Cardiac septum (tissue), 1 donor: ENCODE measurements around the gene RPL23. TPM values are rescaled to one million over a fixed set of nuclear protein-coding genes. Genes with fewer than 3 reads are reported as not detected.
A peak's percentile ranks its signal among the peaks of the same experiment; 100 is the strongest.

Source experiments
- DNase-seq: peaks from one replicate; pipeline ENCODE4 v3.0.0-alpha.2; 2020; ENCODE audit warnings: low spot score
- intact Hi-C: fragments of 100-400 bp; cut with DNase I; formaldehyde crosslinking; loops from one replicate; pipeline ENCODE4 v1.14.0; 2022
- long read RNA-seq: library from polyadenylated mRNA; unstranded; transcript quantifications from one replicate; pipeline ENCODE4 v2.0.0, GENCODE V29; 2021
- total RNA-seq: library from RNA; stranded (reverse); fragmentation: NEBNext Ultra II Directional; extraction: Animal tissue kit (Norgen Biotek cat#: 25700); gene quantifications from one replicate; pipeline ENCODE4 v1.2.1, GENCODE V29; 2021
- donor health status: DM: no; HTN: no; CAD: no.

The RPL23 gene
- total RNA-seq = 564 TPM
- long read RNA-seq, transcript RPL23-206 (5 exons, 2,821 nt) = major isoform, 30 of 71 reads
- long read RNA-seq, partial matches to known transcripts = 39 of 71 reads
- long read RNA-seq, other reads (novel, unspliced or antisense) = 1 of 71 reads

GRCh38 chr17:38853292-38854219 is at the start of gene RPL23:
TSS of gene RPL23 (minus strand) at chr17:38853721. CDS start at chr17:38853710, 11 bp downstream.
- DNase-seq = peak; percentile 96
- intact Hi-C loops = loop anchor here (1.0 kb wide), 1 partner anchor 28 kb away; the partner anchor contains the start of gene CWC25

GRCh38 chr17:38900978-38901656 is 47.6 kb upstream of the RPL23 start:
- intact Hi-C loops = no loop called here
- DNase-seq = no peak

GRCh38 chr17:38899421-38899820 is 45.9 kb upstream of the RPL23 start:
- no peak for DNase-seq
- intact Hi-C loops = no loop called here

- no peak for DNase-seq
- intact Hi-C loops = no loop called here
Observed at GRCh38 chr17:38898812-38899348, 45.4 kb upstream of the RPL23 start.

GRCh38 chr17:38898291-38898679 is 44.8 kb upstream of the RPL23 start:
- no peak for DNase-seq
- intact Hi-C loops = no loop called here

- intact Hi-C loops = no loop called here
Observed at GRCh38 chr17:38897671-38898290, 44.3 kb upstream of the RPL23 start.

GRCh38 chr17:38897176-38897575 is 43.7 kb upstream of the RPL23 start:
- intact Hi-C loops = no loop called here
- no peak for DNase-seq

More at GRCh38 chr17:38897671-38898290, 44.3 kb upstream of the RPL23 start:
- DNase-seq = no peak

GRCh38 chr17:38896346-38896954 is 42.9 kb upstream of the RPL23 start:
- intact Hi-C loops = no loop called here
- no peak for DNase-seq

- intact Hi-C loops = no loop called here
- DNase-seq = no peak
Observed at GRCh38 chr17:38894276-38894675, 40.8 kb upstream of the RPL23 start.

GRCh38 chr17:38893607-38894006 is 40.1 kb upstream of the RPL23 start:
- DNase-seq = peak; percentile 84
- intact Hi-C loops = no loop called here

- intact Hi-C loops = no loop called here
- DNase-seq = no peak
Observed at GRCh38 chr17:38893113-38893512, 39.6 kb upstream of the RPL23 start.

GRCh38 chr17:38892620-38893019 is 39.1 kb upstream of the RPL23 start:
- DNase-seq = no peak

GRCh38 chr17:38892083-38892482 is 38.6 kb upstream of the RPL23 start:
- intact Hi-C loops = no loop called here
- no peak for DNase-seq

More at GRCh38 chr17:38892620-38893019, 39.1 kb upstream of the RPL23 start:
- intact Hi-C loops = no loop called here

- DNase-seq = no peak
- intact Hi-C loops = no loop called here
Observed at GRCh38 chr17:38891441-38891840, 37.9 kb upstream of the RPL23 start.

GRCh38 chr17:38890410-38890746 is 36.9 kb upstream of the RPL23 start:
- intact Hi-C loops = no loop called here
- no peak for DNase-seq

GRCh38 chr17:38889745-38890409 is 36.4 kb upstream of the RPL23 start:
- intact Hi-C loops = no loop called here
- no peak for DNase-seq

GRCh38 chr17:38888842-38889241 is 35.3 kb upstream of the RPL23 start:
- intact Hi-C loops = no loop called here
- no peak for DNase-seq

GRCh38 chr17:38886643-38887010 is 33.1 kb upstream of the RPL23 start:
- DNase-seq = no peak
- intact Hi-C loops = no loop called here
